CD14-positive monocyte (primary cell): Measurements from ENCODE around the gene AOPEP. TPM values are rescaled to one million over a fixed set of nuclear protein-coding genes. Genes with fewer than 3 reads are reported as not detected.
"Not testable (repeated sequence)": the region's sequence is repeated elsewhere in the genome, so short reads cannot be mapped to it uniquely, and the experiment has no call there.

Experiments used
- DNase-seq, 3 donors: peaks; one replicate each; pipeline ENCODE4 v3.0.0-alpha.2; 2011 to 2022
- H2AFZ ChIP-seq: 2 replicates; pipeline ENCODE4 v1.6.0; 2012; ENCODE audit warnings: mild to moderate bottlenecking, low read depth, low read length, inconsistent platforms; ENCODE audit not compliant: insufficient read depth, poor library complexity, severe bottlenecking
- H3K27ac ChIP-seq, 2 donors: 1 replicate in 1 of 2; 2 replicates in 1 of 2; pipeline ENCODE4 v1.5.1; 2012 to 2013; ENCODE audit warnings: low read length in 2 of 2, control low read depth in 1 of 2, inconsistent platforms in 1 of 2, low read depth in 1 of 2, mild to moderate bottlenecking in 1 of 2
- H3K27me3 ChIP-seq, 2 donors: one replicate each; pipeline versions ENCODE4 v1.6.0 to v1.6.1; 2011 to 2013; ENCODE audit warnings: low read length in 2 of 2; ENCODE audit not compliant: control insufficient read depth in 2 of 2, insufficient read depth in 2 of 2
- H3K36me3 ChIP-seq, 2 donors: replicated peaks in 1 of 2; 1 replicate in 1 of 2; 2 replicates in 1 of 2; pipeline versions ENCODE4 v1.5.1 to v1.6.1; 2012 to 2013; ENCODE audit warnings: low read length in 2 of 2, control low read depth in 1 of 2, inconsistent platforms in 1 of 2, mild to moderate bottlenecking in 1 of 2; ENCODE audit not compliant: insufficient read depth in 2 of 2, control insufficient read depth in 1 of 2
- H3K4me1 ChIP-seq, 2 donors: 1 replicate in 1 of 2; 2 replicates in 1 of 2; pipeline versions ENCODE4 v1.5.1 to v1.6.1; 2012 to 2013; ENCODE audit warnings: low read length in 2 of 2, control low read depth in 1 of 2, inconsistent platforms in 1 of 2, mild to moderate bottlenecking in 1 of 2, moderate library complexity in 1 of 2; ENCODE audit not compliant: insufficient read depth in 2 of 2, control insufficient read depth in 1 of 2
- H3K4me2 ChIP-seq: replicated peaks from 2 replicates; pipeline ENCODE3; 2012; ENCODE audit warnings: low read length, moderate library complexity, mild to moderate bottlenecking; ENCODE audit not compliant: poor library complexity, severe bottlenecking; ENCODE audit errors: extremely low read depth
- H3K4me3 ChIP-seq, 3 experiments: fragments of 200-600 bp in 1 of 3; sonication (generic) in 1 of 3; replicated peaks in 1 of 3; 1 replicate in 2 of 3; 2 replicates in 1 of 3; pipeline ENCODE4 v1.5.1; 2011 to 2013; ENCODE audit warnings: low read length in 3 of 3, mild to moderate bottlenecking in 3 of 3, control low read depth in 2 of 3, low read depth in 2 of 3, inconsistent platforms in 1 of 3, moderate library complexity in 1 of 3
- H3K79me2 ChIP-seq: 2 replicates; pipeline ENCODE4 v1.6.0; 2012; ENCODE audit warnings: mild to moderate bottlenecking, control low read depth, inconsistent platforms, low read length, moderate library complexity; ENCODE audit not compliant: insufficient read depth
- H3K9ac ChIP-seq: 2 replicates; pipeline ENCODE4 v1.6.0; 2017; ENCODE audit warnings: low read length, mild to moderate bottlenecking; ENCODE audit not compliant: insufficient read depth, poor library complexity, severe bottlenecking
- H3K9me3 ChIP-seq, 2 donors: replicated peaks in 1 of 2; 1 replicate in 1 of 2; 2 replicates in 1 of 2; pipeline versions ENCODE4 v1.5.1 to v1.6.1; 2012 to 2013; ENCODE audit warnings: low read length in 2 of 2, control low read depth in 1 of 2; ENCODE audit not compliant: control insufficient read depth in 1 of 2, insufficient read depth in 1 of 2
- H4K20me1 ChIP-seq: 2 replicates; pipeline ENCODE4 v1.6.0; 2012; ENCODE audit warnings: mild to moderate bottlenecking, low read length, control low read depth, moderate library complexity; ENCODE audit not compliant: insufficient read depth
- H3K27ac Mint-ChIP-seq, 7 donors: one replicate each; pipeline ENCODE4 v1.8.0; 2020; ENCODE audit warnings: mild to moderate bottlenecking in 7 of 7, mixed read lengths in 7 of 7, moderate library complexity in 6 of 7, inconsistent platforms in 2 of 7
- H3K27me3 Mint-ChIP-seq, 3 donors: one replicate each; pipeline ENCODE4 v1.8.0; 2021 to 2022; ENCODE audit warnings: low read depth in 3 of 3, mild to moderate bottlenecking in 3 of 3, mixed read lengths in 3 of 3, moderate library complexity in 3 of 3, inconsistent platforms in 1 of 3
- H3K36me3 Mint-ChIP-seq, 2 donors: one replicate each; pipeline ENCODE4 v1.8.0; 2020; ENCODE audit warnings: mixed read lengths in 2 of 2, inconsistent platforms in 1 of 2, mild to moderate bottlenecking in 1 of 2
- H3K4me1 Mint-ChIP-seq: one replicate; pipeline ENCODE4 v1.8.0; 2020; ENCODE audit warnings: mild to moderate bottlenecking, mixed read lengths
- H3K4me3 Mint-ChIP-seq, 2 donors: one replicate each; pipeline ENCODE4 v1.8.0; 2020; ENCODE audit warnings: mild to moderate bottlenecking in 2 of 2, mixed read lengths in 2 of 2, moderate library complexity in 1 of 2
- H3K9me3 Mint-ChIP-seq, 7 donors: one replicate each; pipeline ENCODE4 v1.8.0; 2020 to 2022; ENCODE audit warnings: mixed read lengths in 7 of 7, mild to moderate bottlenecking in 6 of 7, moderate library complexity in 6 of 7, inconsistent platforms in 2 of 7
- CTCF ChIP-seq: fragments of 200-600 bp; IDR thresholded peaks from one replicate; pipeline ENCODE4 v1.8.0; 2022; ENCODE audit warnings: antibody characterized with exemption, mild to moderate bottlenecking
- WGBS: methylation state at CpG from one replicate; pipeline ENCODE4 v1.1.5; 2013; ENCODE audit warnings: missing lambda C conversion rate; ENCODE audit not compliant: insufficient coverage; 5-methylcytosine and 5-hydroxymethylcytosine counted together
- intact Hi-C, 2 donors: fragments of 100-400 bp; cut with micrococcal nuclease; formaldehyde crosslinking; loops; one replicate each; pipeline versions ENCODE4 v1.15.0 to v1.15.1; 2023
- polyA plus RNA-seq, 3 donors: library from polyadenylated mRNA; depleted of rRNA in 1 of 3; unstranded in 2 of 3; stranded (reverse) in 1 of 3; fragments of 300-500 nt in 2 of 3; fragments of >200 nt in 1 of 3; fragmentation: Illumina TruSeq in 2 of 3; gene quantifications; 1 replicate in 2 of 3; 2 replicates in 1 of 3; pipeline ENCODE4 v1.2.3, GENCODE V29; 2012 to 2021

Gene AOPEP
- polyA plus RNA-seq, 3 donors, result 3.0 to 4.1 (median 3.1) TPM

- H3K79me2 ChIP-seq, result no peaks in the 10 kb centered on the region
- no peak overlapping the region for H2AFZ ChIP-seq
- Mint-ChIP-seq H3K4me3 (no peak overlapping the region), H3K27ac (no peak overlapping the region), H3K27me3 (peaks cover 0 to 2% (median 2%) of the 10 kb centered on the region in 3 donors), H3K4me1 (peaks cover 4% of the 10 kb centered on the region), H3K36me3 (peaks cover 6 to 9% of the 10 kb centered on the region in 2 donors), H3K9me3 (peaks cover 0 to 4% (median 0%) of the 10 kb centered on the region in 7 donors)
- no peaks in the 10 kb centered on the region for H3K4me1 ChIP-seq
- no peak overlapping the region for H3K4me2 ChIP-seq
- no peak for TF ChIP-seq CTCF
- H3K27me3 ChIP-seq, result no peaks in the 10 kb centered on the region
- DNase-seq, result no peak
- H3K9me3 ChIP-seq, result no peaks in the 10 kb centered on the region
- WGBS, result 57% methylated on average over 3 of the region's 11 CpGs
- no peak overlapping the region for H3K27ac ChIP-seq
- intact Hi-C loops, result no loop called here
- H4K20me1 ChIP-seq, result no peaks in the 10 kb centered on the region
- no peak overlapping the region for H3K4me3 ChIP-seq
- no peaks in the 10 kb centered on the region for H3K36me3 ChIP-seq
- H3K9ac ChIP-seq, result no peak overlapping the region
Measured at GRCh38 chr9:95018099-95018936, 291.8 kb downstream of the AOPEP start.

- H2AFZ ChIP-seq, H3K4me2 ChIP-seq, H3K36me3 Mint-ChIP-seq, H3K9me3 Mint-ChIP-seq, H3K36me3 ChIP-seq, H3K27me3 ChIP-seq, H3K9me3 ChIP-seq, H3K4me3 Mint-ChIP-seq, H3K4me1 Mint-ChIP-seq, H4K20me1 ChIP-seq, H3K27me3 Mint-ChIP-seq, H3K27ac ChIP-seq, H3K4me1 ChIP-seq, H3K27ac Mint-ChIP-seq, DNase-seq, H3K79me2 ChIP-seq, intact Hi-C loops, H3K9ac ChIP-seq, H3K4me3 ChIP-seq: not testable (repeated sequence)
- WGBS, result 80% methylated on average over 1 of the region's 6 CpGs
Measured at GRCh38 chr9:95020644-95021043, 294.1 kb downstream of the AOPEP start.
